LNCAP (cell line): ENCODE data around the gene DACT2.

ENCODE experiments used
- TF ChIP-seq, protein P1 (sequence below): fragments of 450-650 bp; IDR thresholded peaks from 2 replicates; pipeline ENCODE4 v1.5.1; 2017; ENCODE audit warnings: mild to moderate bottlenecking

Gene DACT2, protein sequence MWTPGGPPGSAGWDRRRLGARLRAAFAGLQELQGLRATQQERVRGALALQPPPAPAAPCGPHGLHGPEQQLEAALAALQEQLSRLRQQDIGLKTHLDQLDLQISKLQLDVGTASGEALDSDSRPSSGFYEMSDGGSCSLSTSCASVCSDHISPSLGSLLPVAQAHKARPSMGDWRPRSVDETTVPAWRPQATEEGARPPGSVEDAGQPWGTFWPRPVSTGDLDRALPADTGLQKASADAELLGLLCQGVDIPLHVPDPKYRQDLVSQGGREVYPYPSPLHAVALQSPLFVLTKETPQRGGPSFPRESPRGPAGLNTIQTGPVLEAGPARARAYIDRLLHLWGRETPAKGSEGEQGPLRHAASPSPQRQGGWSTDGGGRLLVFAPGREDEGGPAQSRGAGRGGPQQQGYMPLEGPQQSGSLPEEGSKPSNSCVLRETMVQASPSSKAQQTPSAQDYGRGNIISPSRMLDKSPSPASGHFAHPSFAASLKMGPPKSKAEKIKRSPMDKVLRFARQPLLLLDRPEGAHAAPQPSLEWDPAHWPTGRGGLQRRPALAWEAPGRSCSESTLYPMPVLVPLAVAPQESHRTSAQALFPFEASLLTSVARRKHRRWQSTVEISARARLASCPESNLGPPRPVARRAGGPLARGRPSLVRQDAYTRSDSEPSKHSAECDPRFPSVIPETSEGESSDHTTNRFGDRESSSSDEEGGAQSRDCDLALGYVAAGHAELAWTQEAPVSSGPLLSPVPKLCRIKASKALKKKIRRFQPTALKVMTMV

DNA sequence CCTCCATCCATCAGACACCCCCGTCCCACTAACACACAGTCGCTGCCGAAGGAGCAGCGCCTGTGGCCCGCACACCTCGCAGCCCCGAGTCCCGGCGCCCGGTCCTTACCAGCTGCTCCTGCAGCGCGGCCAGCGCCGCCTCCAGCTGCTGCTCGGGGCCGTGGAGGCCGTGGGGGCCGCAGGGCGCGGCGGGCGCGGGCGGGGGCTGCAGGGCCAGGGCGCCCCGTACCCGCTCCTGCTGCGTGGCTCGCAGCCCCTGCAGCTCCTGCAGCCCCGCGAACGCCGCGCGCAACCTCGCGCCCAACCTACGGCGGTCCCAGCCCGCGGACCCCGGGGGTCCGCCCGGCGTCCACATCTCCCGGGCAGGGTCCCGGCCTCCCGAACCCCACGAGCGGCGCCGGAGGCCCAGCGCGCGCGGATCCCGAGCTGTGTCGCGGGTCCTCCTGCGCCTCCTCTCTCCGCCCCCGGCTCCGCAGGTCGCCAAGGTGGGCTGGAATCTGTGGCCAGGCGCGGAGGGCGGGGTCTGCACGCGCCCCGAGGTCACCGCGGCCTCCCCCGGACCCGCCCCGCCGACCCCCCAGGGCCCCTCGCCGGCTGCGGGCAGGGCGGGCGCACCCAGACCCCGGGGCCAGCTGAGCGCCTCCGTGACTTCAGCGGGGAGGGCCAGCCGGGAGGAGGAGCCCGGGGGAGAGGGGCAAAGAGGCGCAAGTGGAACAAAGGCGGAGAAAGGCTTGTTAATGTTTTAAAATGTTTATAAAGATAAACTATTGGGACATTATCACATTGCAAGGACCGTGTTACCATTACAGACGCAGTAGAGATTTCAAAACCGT lies at the start of gene DACT2:
TSS of gene DACT2 (minus strand) at position 499 of the 833 bp plus-strand sequence. CDS start at position 355, 144 bp downstream.
- TF ChIP-seq, protein P1, sequence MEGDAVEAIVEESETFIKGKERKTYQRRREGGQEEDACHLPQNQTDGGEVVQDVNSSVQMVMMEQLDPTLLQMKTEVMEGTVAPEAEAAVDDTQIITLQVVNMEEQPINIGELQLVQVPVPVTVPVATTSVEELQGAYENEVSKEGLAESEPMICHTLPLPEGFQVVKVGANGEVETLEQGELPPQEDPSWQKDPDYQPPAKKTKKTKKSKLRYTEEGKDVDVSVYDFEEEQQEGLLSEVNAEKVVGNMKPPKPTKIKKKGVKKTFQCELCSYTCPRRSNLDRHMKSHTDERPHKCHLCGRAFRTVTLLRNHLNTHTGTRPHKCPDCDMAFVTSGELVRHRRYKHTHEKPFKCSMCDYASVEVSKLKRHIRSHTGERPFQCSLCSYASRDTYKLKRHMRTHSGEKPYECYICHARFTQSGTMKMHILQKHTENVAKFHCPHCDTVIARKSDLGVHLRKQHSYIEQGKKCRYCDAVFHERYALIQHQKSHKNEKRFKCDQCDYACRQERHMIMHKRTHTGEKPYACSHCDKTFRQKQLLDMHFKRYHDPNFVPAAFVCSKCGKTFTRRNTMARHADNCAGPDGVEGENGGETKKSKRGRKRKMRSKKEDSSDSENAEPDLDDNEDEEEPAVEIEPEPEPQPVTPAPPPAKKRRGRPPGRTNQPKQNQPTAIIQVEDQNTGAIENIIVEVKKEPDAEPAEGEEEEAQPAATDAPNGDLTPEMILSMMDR, result no peak

DNA sequence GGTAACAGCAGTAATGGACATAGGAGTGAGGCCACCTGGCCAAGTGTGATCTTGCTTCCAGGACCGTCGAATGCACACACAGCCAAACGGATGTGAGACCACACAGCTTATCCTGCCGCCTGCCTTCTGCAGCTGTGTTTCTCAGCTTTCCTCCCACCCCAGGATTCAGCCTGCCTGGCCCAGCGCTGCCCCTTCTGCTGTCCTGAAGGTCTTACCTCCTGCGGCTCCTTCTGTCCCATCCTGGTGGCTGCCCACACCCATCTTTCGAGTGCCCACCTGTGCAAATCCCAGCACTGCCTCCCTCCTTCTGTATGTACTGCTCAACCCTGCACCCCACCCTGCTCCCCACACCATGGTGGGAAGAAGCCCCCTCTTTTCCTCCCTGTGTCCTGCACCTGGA lies 49.4 kb upstream of the DACT2 start:
- TF ChIP-seq, protein P1, result no peak

DNA sequence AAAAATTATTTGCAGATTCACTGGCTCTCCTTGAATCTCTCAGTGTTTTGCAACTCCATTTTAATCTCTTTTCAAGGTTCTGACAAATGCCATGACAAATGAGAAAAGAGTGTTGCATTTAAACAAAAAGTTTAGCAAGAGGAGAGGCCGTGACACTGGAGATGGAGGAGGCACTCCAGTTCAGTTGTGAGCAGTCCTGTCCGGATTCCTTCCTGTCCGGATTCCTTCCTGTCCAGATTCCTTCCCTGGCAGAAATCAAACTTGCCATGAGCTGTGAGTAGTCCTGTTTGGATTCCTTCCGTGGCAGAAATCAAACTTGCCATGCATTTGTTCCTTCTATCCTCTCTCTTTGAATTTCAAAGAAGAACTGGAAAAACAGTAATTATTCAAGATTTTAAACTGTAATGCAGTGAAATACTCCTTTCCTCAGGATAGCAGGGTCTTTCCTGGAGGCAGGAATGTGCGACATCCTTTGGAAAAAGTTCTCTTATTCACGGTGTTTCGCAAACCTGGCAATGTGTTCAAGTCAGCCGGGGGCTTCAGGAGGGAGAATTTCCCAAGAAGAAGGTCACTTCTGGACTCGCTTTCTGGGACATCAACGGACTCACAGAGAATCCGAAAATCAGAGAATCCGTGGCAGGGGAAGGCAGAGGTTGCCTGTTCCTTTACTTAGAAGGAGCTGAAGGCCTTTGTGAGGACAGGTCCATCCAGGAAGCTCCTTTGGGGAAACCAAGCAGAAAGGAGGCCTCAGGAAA lies 48.7 kb upstream of the DACT2 start:
- TF ChIP-seq, protein P1, result no peak

DNA sequence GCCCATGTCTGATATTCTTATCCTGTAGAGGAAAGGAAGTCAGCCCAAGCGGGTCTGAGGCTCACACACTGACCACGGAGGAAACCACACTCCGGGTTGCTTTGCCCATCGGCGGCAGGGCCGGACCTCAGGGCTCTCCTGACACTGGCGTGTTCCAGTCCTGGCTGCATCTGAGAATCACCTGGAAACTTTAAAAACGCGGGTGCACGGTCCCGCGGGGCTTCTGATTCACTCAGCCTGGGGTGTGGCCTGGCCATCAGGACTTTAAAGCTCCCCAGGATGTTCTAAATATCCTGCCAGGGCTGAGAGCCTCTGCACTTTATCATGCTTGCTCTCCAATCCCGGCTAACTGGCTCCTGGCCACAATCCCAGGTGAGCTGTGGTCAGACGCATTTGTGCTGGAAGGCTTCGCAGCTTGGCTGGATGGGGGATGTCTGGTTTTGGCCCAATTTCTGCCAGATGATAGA lies 47.7 kb upstream of the DACT2 start:
- TF ChIP-seq, protein P1, result no peak

DNA sequence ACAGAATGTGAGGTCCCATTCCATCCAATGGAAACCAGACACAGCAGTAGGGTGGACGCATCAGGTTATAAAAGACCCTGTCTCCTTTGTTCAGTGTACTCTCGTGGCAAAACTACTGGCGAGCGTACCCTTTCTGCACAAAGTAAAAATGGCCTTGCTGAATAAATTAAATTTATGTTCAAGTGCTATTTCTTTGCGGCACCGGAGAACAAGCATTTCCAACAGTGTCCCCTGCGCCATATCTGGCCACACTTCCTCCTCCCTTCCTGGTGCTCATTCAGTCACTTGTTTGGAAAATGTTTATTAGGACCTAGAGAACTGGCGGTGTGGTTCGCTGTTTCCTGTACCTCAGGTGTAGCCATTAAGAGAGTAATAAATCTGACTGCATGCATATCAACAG lies 46.9 kb upstream of the DACT2 start:
- TF ChIP-seq, protein P1, result no peak

DNA sequence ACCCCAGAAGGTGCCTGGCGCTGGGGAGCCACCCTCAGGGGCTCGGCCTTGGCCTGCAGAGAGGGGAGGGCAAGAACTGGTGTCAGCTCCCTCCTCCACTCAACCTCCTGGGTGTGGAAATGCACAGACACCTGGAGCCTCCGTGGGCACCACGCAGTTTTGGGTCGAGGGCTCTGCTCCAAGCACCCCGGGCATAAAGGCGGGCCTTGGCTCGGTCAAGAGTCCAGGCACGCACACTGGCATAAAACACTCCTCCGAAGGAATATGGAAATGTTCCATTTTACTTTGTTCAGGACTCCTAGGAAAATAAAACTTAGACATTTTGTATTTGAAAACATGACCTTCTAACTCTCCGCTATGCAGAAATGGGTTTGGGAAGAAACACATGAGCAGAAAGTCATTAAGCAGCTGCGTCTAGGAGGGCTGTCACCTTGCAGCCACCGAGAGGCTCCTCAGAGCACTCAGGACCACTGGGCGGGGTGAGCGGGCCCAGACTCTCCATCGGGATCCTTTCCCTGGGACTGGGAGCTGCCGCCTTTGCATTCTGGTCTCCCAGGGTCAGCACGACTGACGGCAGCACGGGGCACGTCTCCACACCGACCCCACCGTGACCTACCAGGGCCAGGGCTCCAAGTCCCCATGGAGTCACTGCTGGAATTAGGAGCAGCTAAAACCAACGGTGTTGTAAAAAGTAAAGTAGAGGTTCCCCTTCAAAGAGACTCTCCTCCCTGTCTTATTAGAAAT lies 46.0 kb upstream of the DACT2 start:
- TF ChIP-seq, protein P1, result no peak
